IMR-90 (cell line): Measurements from ENCODE around the gene HOXD12. TPM values are rescaled to one million over a fixed set of nuclear protein-coding genes. Genes with fewer than 3 reads are reported as not detected.

Experiments
- ATAC-seq: fragments of 200-7000 bp; cut with Tn5 transposase; 2 replicates; pipeline ENCODE4 v1.9.1; 2020; ENCODE audit warnings: low read depth, mild to moderate bottlenecking, moderate library complexity
- BruUV-seq: library from RNA; stranded (reverse); fragments of 400-500 nt; replicated peaks from 2 replicates; lab custom pipeline; 2021; lab: Mats Ljungman, UMichigan
- CTCF ChIA-PET: fragments of 300-600 bp; formaldehyde crosslinking; extraction: SDS; loops from one replicate; lab custom pipeline; 2021; ENCODE audit warnings: antibody characterized with exemption; lab: Yijun Ruan, JAX
- POLR2A ChIA-PET: fragments of 300-600 bp; sonication (Branson Sonifier 250); formaldehyde crosslinking; loops from one replicate; lab custom pipeline; 2022; ENCODE audit warnings: antibody characterized with exemption; ENCODE audit not compliant: unreplicated experiment; lab: Charles Lee
- DNase-seq: peaks from one replicate; pipeline ENCODE4 v3.0.0; 2013
- H2AFZ ChIP-seq: replicated peaks from 2 replicates; pipeline ENCODE3; 2013; ENCODE audit warnings: low read length, mild to moderate bottlenecking; ENCODE audit not compliant: poor library complexity
- H2AK5ac ChIP-seq: 2 replicates; pipeline ENCODE4 v1.6.1; 2013; ENCODE audit warnings: low read depth, low read length, inconsistent platforms
- H2AK9ac ChIP-seq: replicated peaks from 2 replicates; pipeline ENCODE3; 2013; ENCODE audit warnings: mild to moderate bottlenecking, low read depth, low read length, moderate library complexity; ENCODE audit not compliant: poor library complexity
- H2BK120ac ChIP-seq: 2 replicates; pipeline ENCODE4 v1.6.1; 2013; ENCODE audit warnings: low read depth, low read length, inconsistent platforms
- H2BK15ac ChIP-seq: 3 replicates; pipeline ENCODE4 v1.6.1; 2013; ENCODE audit warnings: low read depth, low read length, inconsistent platforms
- H2BK20ac ChIP-seq: 2 replicates; pipeline ENCODE4 v1.6.1; 2013; ENCODE audit warnings: low read depth, mild to moderate bottlenecking, inconsistent platforms, low read length, moderate library complexity
- H2BK5ac ChIP-seq: 2 replicates; pipeline ENCODE4 v1.6.1; 2013; ENCODE audit warnings: mild to moderate bottlenecking, low read depth, low read length, inconsistent platforms; ENCODE audit not compliant: poor library complexity, severe bottlenecking
- H3K14ac ChIP-seq: replicated peaks from 2 replicates; pipeline ENCODE4 v1.6.1; 2013; ENCODE audit warnings: low read depth, low read length, inconsistent platforms
- H3K18ac ChIP-seq: 2 replicates; pipeline ENCODE4 v1.6.1; 2013; ENCODE audit warnings: low read depth, low read length, control low read depth
- H3K23ac ChIP-seq: 2 replicates; pipeline ENCODE4 v1.6.1; 2013; ENCODE audit warnings: low read depth, low read length, inconsistent platforms
- H3K27ac ChIP-seq: 2 replicates; pipeline ENCODE4 v1.5.1; 2013; ENCODE audit warnings: mild to moderate bottlenecking, control low read depth, low read length; ENCODE audit not compliant: insufficient read depth
- H3K27me3 ChIP-seq: 2 replicates; pipeline ENCODE4 v1.6.1; 2013; ENCODE audit warnings: low read length; ENCODE audit not compliant: control insufficient read depth, insufficient read depth
- H3K36me3 ChIP-seq: 2 replicates; pipeline ENCODE4 v1.6.1; 2013; ENCODE audit warnings: low read length, mixed read lengths; ENCODE audit not compliant: control insufficient read depth, insufficient read depth
- H3K4ac ChIP-seq: 2 replicates; pipeline ENCODE4 v1.6.1; 2013; ENCODE audit warnings: low read depth, low read length, inconsistent platforms
- H3K4me1 ChIP-seq: 2 replicates; pipeline ENCODE4 v1.6.1; 2013; ENCODE audit warnings: low read length, mixed read lengths; ENCODE audit not compliant: control insufficient read depth, insufficient read depth
- H3K4me2 ChIP-seq: 2 replicates; pipeline ENCODE4 v1.6.1; 2013; ENCODE audit warnings: low read depth, mild to moderate bottlenecking, control low read depth, low read length, moderate library complexity
- H3K4me3 ChIP-seq: 2 replicates; pipeline ENCODE4 v1.5.1; 2013; ENCODE audit warnings: low read depth, mild to moderate bottlenecking, control low read depth, low read length, moderate library complexity; ENCODE audit not compliant: insufficient read depth
- H3K56ac ChIP-seq: 2 replicates; pipeline ENCODE4 v1.6.1; 2013; ENCODE audit warnings: low read length, inconsistent platforms; ENCODE audit not compliant: insufficient read depth; ENCODE audit errors: extremely low read depth
- H3K79me1 ChIP-seq, 2 experiments: 2 replicates each; pipeline ENCODE4 v1.6.1; 2013; ENCODE audit warnings: low read length in 2 of 2, inconsistent platforms in 1 of 2, low read depth in 1 of 2
- H3K9ac ChIP-seq: 2 replicates; pipeline ENCODE4 v1.6.1; 2013; ENCODE audit warnings: low read depth, low read length, control low read depth
- H3K9me1 ChIP-seq: 2 replicates; pipeline ENCODE4 v1.6.1; 2013; ENCODE audit warnings: low read length, inconsistent platforms; ENCODE audit not compliant: insufficient read depth
- H3K9me3 ChIP-seq: 2 replicates; pipeline ENCODE4 v1.6.1; 2013; ENCODE audit warnings: low read length; ENCODE audit not compliant: control insufficient read depth, insufficient read depth
- H4K20me1 ChIP-seq: 2 replicates; pipeline ENCODE4 v1.6.1; 2013; ENCODE audit warnings: low read length, inconsistent platforms; ENCODE audit not compliant: insufficient read depth
- H4K5ac ChIP-seq: 2 replicates; pipeline ENCODE4 v1.6.1; 2013; ENCODE audit warnings: mild to moderate bottlenecking, low read depth, low read length, control low read depth
- H4K8ac ChIP-seq, 2 experiments: 2 replicates each; pipeline ENCODE4 v1.6.1; 2013; ENCODE audit warnings: low read depth in 2 of 2, low read length in 2 of 2, control low read depth in 1 of 2, inconsistent platforms in 1 of 2
- H4K91ac ChIP-seq: 2 replicates; pipeline ENCODE4 v1.6.1; 2013; ENCODE audit warnings: low read depth, low read length, inconsistent platforms; ENCODE audit not compliant: insufficient read depth
- BHLHE40 ChIP-seq: fragments of 150-350 bp; IDR thresholded peaks from 2 replicates; pipeline ENCODE4 v1.6.1; 2016; ENCODE audit warnings: mild to moderate bottlenecking, low read depth, low read length
- CHD1 ChIP-seq: IDR thresholded peaks from 2 replicates; pipeline ENCODE4 v1.6.1; 2012; ENCODE audit warnings: low read depth, low read length, improper control_type of control experiment
- CTCF ChIP-seq: conservative IDR thresholded peaks from 2 replicates; pipeline ENCODE4 v1.5.1; 2012; ENCODE audit warnings: mild to moderate bottlenecking, low read depth, low read length, improper control_type of control experiment
- ELK1 ChIP-seq: fragments of 150-350 bp; IDR thresholded peaks from 2 replicates; pipeline ENCODE4 v1.6.1; 2016; ENCODE audit warnings: low read depth, mild to moderate bottlenecking, low read length, moderate library complexity, borderline replicate concordance
- FOS ChIP-seq: fragments of 150-350 bp; IDR thresholded peaks from 2 replicates; pipeline ENCODE4 v1.6.1; 2016; ENCODE audit warnings: low read depth, low read length
- MAFK ChIP-seq: IDR thresholded peaks from 2 replicates; pipeline ENCODE4 v1.6.1; 2012; ENCODE audit warnings: low read depth, low read length, improper control_type of control experiment
- MAZ ChIP-seq: IDR thresholded peaks from 2 replicates; pipeline ENCODE4 v1.6.1; 2012; ENCODE audit warnings: low read depth, mild to moderate bottlenecking, low read length, improper control_type of control experiment, moderate library complexity, borderline replicate concordance
- MXI1 ChIP-seq: IDR thresholded peaks from 2 replicates; pipeline ENCODE4 v1.6.1; 2012; ENCODE audit warnings: low read depth, mild to moderate bottlenecking, low read length, moderate library complexity, borderline replicate concordance
- NFE2L2 ChIP-seq: fragments of 150-350 bp; IDR thresholded peaks from 2 replicates; pipeline ENCODE4 v1.6.1; 2016; ENCODE audit warnings: low read depth, mild to moderate bottlenecking, low read length
- POLR2A ChIP-seq: IDR thresholded peaks from 2 replicates; pipeline ENCODE4 v1.6.1; 2012; ENCODE audit warnings: mild to moderate bottlenecking, low read depth, low read length
- RAD21 ChIP-seq: IDR thresholded peaks from 2 replicates; pipeline ENCODE4 v1.6.1; 2012; ENCODE audit warnings: low read length, improper control_type of control experiment
- RCOR1 ChIP-seq: IDR thresholded peaks from 2 replicates; pipeline ENCODE4 v1.6.1; 2012; ENCODE audit warnings: mild to moderate bottlenecking, low read length, improper control_type of control experiment; ENCODE audit not compliant: insufficient replicate concordance
- RFX5 ChIP-seq: IDR thresholded peaks from 2 replicates; pipeline ENCODE4 v1.8.0; 2012; ENCODE audit warnings: low read depth, mild to moderate bottlenecking, low read length, moderate library complexity
- SMC3 ChIP-seq: fragments of 150-350 bp; IDR thresholded peaks from 2 replicates; pipeline ENCODE4 v1.6.1; 2016; ENCODE audit warnings: low read depth, mild to moderate bottlenecking, antibody characterized with exemption, low read length, moderate library complexity
- USF2 ChIP-seq: fragments of 150-350 bp; IDR thresholded peaks from 2 replicates; pipeline ENCODE4 v1.6.1; 2017; ENCODE audit warnings: mild to moderate bottlenecking, antibody characterized with exemption, low read length, low read depth
- WGBS, 2 experiments: methylation state at CpG; one replicate each; pipeline versions ENCODE4 v1.1.5 to v1.1.7; 2013; ENCODE audit warnings: missing lambda C conversion rate in 2 of 2; ENCODE audit not compliant: insufficient read length in 1 of 2; ENCODE audit errors: extremely low coverage in 2 of 2; 5-methylcytosine and 5-hydroxymethylcytosine counted together
- dilution Hi-C: fragments of 300-500 bp; cut with HindIII; formaldehyde crosslinking; loops from one replicate; pipeline ENCODE4 v1.14.3; 2018; ENCODE audit warnings: low sequenced_read_pairs; ENCODE audit not compliant: unreplicated experiment
- in situ Hi-C: fragments of 300-500 bp; cut with MboI; formaldehyde crosslinking; loops from 3 replicates; pipeline ENCODE4 v1.14.3; 2019; ENCODE audit warnings: low sequenced_read_pairs, inconsistent platforms, mixed read lengths
- intact Hi-C: fragments of 100-400 bp; cut with micrococcal nuclease; formaldehyde crosslinking; loops from 2 replicates; pipeline ENCODE4 v1.10.0; 2022
- polyA plus RNA-seq, 3 experiments: library from polyadenylated mRNA; depleted of rRNA; stranded (reverse); fragments of >200 nt; gene quantifications; 2 replicates each; pipeline ENCODE4 v1.2.3, GENCODE V29; 2012; ENCODE audit warnings: low replicate concordance in 1 of 3
- total RNA-seq: library from RNA; depleted of rRNA; stranded (reverse); fragments of >200 nt; gene quantifications from 2 replicates; pipeline ENCODE4 v1.2.3, GENCODE V29; 2012

The HOXD12 gene
- total and polyA plus RNA-seq, 2 of the 4 experiments (the other 2 are of a cell fraction): not detected

GRCh38 chr2:176123411-176124109 lies 24.0 kb downstream of the HOXD12 start:
- no peak for DNase-seq
- no peak overlapping the region for H4K5ac ChIP-seq
- H3K27ac ChIP-seq: no peak overlapping the region
- peaks cover 3% of the 10 kb centered on the region for H3K9me3 ChIP-seq
- H3K4me3 ChIP-seq: no peak overlapping the region
- no peak overlapping the region for H3K9ac ChIP-seq
- BruUV-seq: no TSS peak
- no peak overlapping the region for H3K14ac ChIP-seq
- no peak overlapping the region for H3K4ac ChIP-seq
- H2BK20ac ChIP-seq: no peak overlapping the region
- dilution Hi-C loops: no loop called here
- TF ChIP-seq NFE2L2: no peak
- TF ChIP-seq ELK1: no peak
- no peak for TF ChIP-seq MAFK
- TF ChIP-seq MAZ: no peak
- no peak for TF ChIP-seq MXI1
- no peak for TF ChIP-seq CHD1
- no peak for TF ChIP-seq RAD21
- no peak for TF ChIP-seq RCOR1
- no peak for TF ChIP-seq BHLHE40
- TF ChIP-seq FOS: no peak
- no peak for TF ChIP-seq RFX5
- no peak for TF ChIP-seq USF2
- no peak for TF ChIP-seq CTCF
- TF ChIP-seq POLR2A: no peak
- no peak for TF ChIP-seq SMC3
- ChIA-PET CTCF (no interaction called here), POLR2A (no interaction called here)
- no peaks in the 10 kb centered on the region for H3K9me1 ChIP-seq
- no peaks in the 10 kb centered on the region for H3K4me1 ChIP-seq
- H4K8ac ChIP-seq: no peak overlapping the region
- no peak overlapping the region for H2AK5ac ChIP-seq
- no peaks in the 10 kb centered on the region for H3K79me1 ChIP-seq
- no peak overlapping the region for H2BK15ac ChIP-seq
- peaks cover 90% of the 10 kb centered on the region for H3K27me3 ChIP-seq
- H2BK5ac ChIP-seq: no peak overlapping the region
- in situ Hi-C loops: loop anchor here (10.0 kb wide), 2 partner anchors 331 to 1031 kb away; no protein-coding TSS in a partner anchor
- H3K18ac ChIP-seq: no peak overlapping the region
- H3K56ac ChIP-seq: no peak overlapping the region
- H2AK9ac ChIP-seq: no peak overlapping the region
- WGBS, 2 experiments: 0% methylated on average over 21 of the region's 40 CpGs; no CpG with 5 or more reads in 1 of the 2 experiments
- peak overlapping the region; percentile 19 for H2AFZ ChIP-seq
- ATAC-seq: no peak
- H3K23ac ChIP-seq: no peak overlapping the region
- H2BK120ac ChIP-seq: no peak overlapping the region
- no peaks in the 10 kb centered on the region; the same call in 1 of the 2 replicates for H4K20me1 ChIP-seq
- no peak overlapping the region for H4K91ac ChIP-seq
- no peak overlapping the region for H3K4me2 ChIP-seq
- no peaks in the 10 kb centered on the region for H3K36me3 ChIP-seq
- intact Hi-C loops: no loop called here
